ENCODE measurements around the gene CIPC. TPM values are rescaled to one million over a fixed set of nuclear protein-coding genes. Genes with fewer than 3 reads are reported as not detected.

CIPC gene
- total RNA-seq, 1 donor from 2014 or later: 64.1 TPM

GRCh38 chr14:77158882-77159255 lies 60.8 kb downstream of the CIPC start:
- intact Hi-C loops (cut with DNase I): no loop called here
- DNase-seq (no peak), ATAC-seq (ENCODE audit: poor library complexity) (no peak)

GRCh38 chr14:77161011-77161410 lies 63.0 kb downstream of the CIPC start:
- no peak for ATAC-seq (ENCODE audit: poor library complexity)
- intact Hi-C loops (cut with DNase I): no loop called here
- DNase-seq: no peak

Other genes with a start within 250 kb of the CIPC start
- gene IRF2BPL, start 69.5 kb upstream of the CIPC start, total RNA-seq: 38.8 TPM
- gene ZDHHC22, start 43.5 kb downstream of the CIPC start, total RNA-seq: not detected
- 2.9 TPM for gene TMEM63C, start 83.5 kb downstream of the CIPC start, total RNA-seq
- not detected for gene NGB, start 172.9 kb downstream of the CIPC start, total RNA-seq
- 19.7 TPM for gene POMT2, start 222.6 kb downstream of the CIPC start, total RNA-seq
- 14.9 TPM for gene GSTZ1, start 222.8 kb downstream of the CIPC start, total RNA-seq